Measurements from ENCODE around the gene STAT5B.

STAT5B gene

GRCh38 chr17:42294469-42295398 lies 18.5 kb upstream of the STAT5B start:
- no peaks in the 10 kb centered on the region for H3K9me3 ChIP-seq
- no peaks in the 10 kb centered on the region for H3K27me3 ChIP-seq
- H3K4me3 ChIP-seq (ENCODE audit: low read depth in 1 of 2, low read length in 1 of 2) = no peak overlapping the region
- peaks cover 51% of the 10 kb centered on the region for H3K36me3 ChIP-seq
- H3K27ac ChIP-seq = peak overlapping the region; percentile 36
- no peak for TF ChIP-seq CTCF (IDR thresholded peaks at IDR 0.05)
- peaks cover 27 to 28% of the 10 kb centered on the region in 2 experiments for H3K4me1 ChIP-seq (ENCODE audit: control insufficient read depth in 1 of 2, insufficient read depth in 1 of 2, low read depth in 1 of 2, low read length in 1 of 2)

- TF ChIP-seq CTCF (IDR thresholded peaks at IDR 0.05) = no peak
- Histone ChIP-seq H3K27me3 (no peaks in the 10 kb centered on the region), H3K36me3 (peaks cover 25% of the 10 kb centered on the region), H3K4me1 (ENCODE audit: control insufficient read depth in 1 of 2, insufficient read depth in 1 of 2, low read depth in 1 of 2, low read length in 1 of 2) (peaks cover 55 to 56% of the 10 kb centered on the region in 2 experiments), H3K27ac (peak overlapping the region; percentile 98), H3K4me3 (ENCODE audit: low read depth in 1 of 2, low read length in 1 of 2) (no peak overlapping the region), H3K9me3 (no peaks in the 10 kb centered on the region)
Measured at GRCh38 chr17:42291129-42291528, 14.9 kb upstream of the STAT5B start.

GRCh38 chr17:42290577-42290976 lies 14.4 kb upstream of the STAT5B start:
- Histone ChIP-seq H3K27me3 (no peaks in the 10 kb centered on the region), H3K4me3 (ENCODE audit: low read depth in 1 of 2, low read length in 1 of 2) (peak overlapping the region in 1 of 2 experiments; percentile 81), H3K27ac (peak overlapping the region; percentile 98), H3K4me1 (ENCODE audit: control insufficient read depth in 1 of 2, insufficient read depth in 1 of 2, low read depth in 1 of 2, low read length in 1 of 2) (peaks cover 61 to 62% of the 10 kb centered on the region in 2 experiments), H3K9me3 (no peaks in the 10 kb centered on the region), H3K36me3 (peaks cover 19% of the 10 kb centered on the region)
- no peak for TF ChIP-seq CTCF (IDR thresholded peaks at IDR 0.05)

DNA sequence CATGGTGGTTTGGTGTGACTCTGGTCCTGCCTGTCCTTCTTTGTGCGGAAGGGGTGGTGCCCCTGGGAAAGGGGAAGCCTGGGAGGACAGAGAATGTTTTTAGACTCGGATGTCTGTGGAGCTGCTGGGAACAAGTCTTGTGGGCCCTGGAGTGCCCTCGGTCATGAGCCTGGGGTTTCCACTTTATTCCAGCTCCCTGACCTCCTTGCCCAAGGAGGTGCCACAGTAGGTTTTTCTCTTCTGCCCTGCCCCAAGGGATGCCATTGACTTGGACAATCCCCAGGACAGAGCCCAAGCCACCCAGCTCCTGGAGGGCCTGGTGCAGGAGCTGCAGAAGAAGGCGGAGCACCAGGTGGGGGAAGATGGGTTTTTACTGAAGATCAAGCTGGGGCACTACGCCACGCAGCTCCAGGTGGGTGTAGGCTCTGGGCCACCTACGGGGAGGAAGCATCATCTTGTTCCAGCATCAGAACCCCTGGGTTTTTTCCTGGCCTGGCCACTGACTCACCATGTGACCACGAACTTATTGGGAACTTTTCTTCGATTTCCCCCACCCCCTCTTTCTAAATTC lies 13.5 kb upstream of the STAT5B start:
- H3K36me3 ChIP-seq = peaks cover 13% of the 10 kb centered on the region
- no peaks in the 10 kb centered on the region for H3K27me3 ChIP-seq
- no peaks in the 10 kb centered on the region for H3K9me3 ChIP-seq
- H3K27ac ChIP-seq = peak overlapping the region; percentile 98
- no peak for TF ChIP-seq CTCF (IDR thresholded peaks at IDR 0.05)
- H3K4me1 ChIP-seq (ENCODE audit: control insufficient read depth in 1 of 2, insufficient read depth in 1 of 2, low read depth in 1 of 2, low read length in 1 of 2) = peaks cover 58% of the 10 kb centered on the region in 2 experiments
- peak overlapping the region; percentile 81 to 93 for H3K4me3 ChIP-seq (ENCODE audit: low read depth in 1 of 2, low read length in 1 of 2)

DNA sequence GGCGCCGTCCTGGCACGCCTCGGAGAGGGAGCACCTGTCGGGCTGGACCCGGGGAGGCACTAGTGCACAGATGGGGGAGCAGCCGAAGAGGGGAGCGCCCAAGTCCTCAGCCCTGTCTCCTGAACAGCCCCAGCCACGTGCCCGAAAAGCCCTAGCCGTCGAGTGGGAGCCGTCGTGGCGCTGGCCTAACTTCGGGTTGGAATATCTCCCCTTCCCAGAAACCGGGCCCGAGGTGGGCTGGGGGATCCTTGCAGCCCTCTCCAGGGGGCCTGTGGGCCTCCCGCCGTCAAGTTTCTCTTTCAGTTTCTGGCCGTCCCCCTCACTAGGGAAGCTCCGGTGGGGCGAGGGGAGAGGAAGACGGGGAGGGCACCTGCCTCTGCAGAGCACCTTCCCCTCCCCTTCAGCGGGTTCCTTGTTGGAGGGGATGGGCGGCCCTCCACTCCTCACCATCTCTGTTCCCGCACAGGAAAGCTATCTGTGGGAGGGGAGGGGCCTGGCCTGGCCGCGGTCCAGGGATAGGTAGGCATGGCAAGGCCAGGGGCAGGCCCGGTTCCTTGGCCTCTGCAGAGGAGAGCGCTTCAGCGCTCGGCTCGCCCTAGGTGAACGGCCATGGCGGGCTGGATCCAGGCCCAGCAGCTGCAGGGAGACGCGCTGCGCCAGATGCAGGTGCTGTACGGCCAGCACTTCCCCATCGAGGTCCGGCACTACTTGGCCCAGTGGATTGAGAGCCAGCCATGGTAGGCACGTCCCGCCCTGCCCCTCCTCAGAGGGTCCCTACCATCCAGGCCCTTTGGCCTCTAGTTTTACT lies 12.8 kb upstream of the STAT5B start:
- H3K4me1 ChIP-seq (ENCODE audit: control insufficient read depth in 1 of 2, insufficient read depth in 1 of 2, low read depth in 1 of 2, low read length in 1 of 2) = peaks cover 51% of the 10 kb centered on the region in 2 experiments
- H3K36me3 ChIP-seq = peaks cover 13% of the 10 kb centered on the region
- peak overlapping the region; percentile 98 for H3K27ac ChIP-seq
- no peak for TF ChIP-seq CTCF (IDR thresholded peaks at IDR 0.05)
- peak overlapping the region; percentile 81 to 93 for H3K4me3 ChIP-seq (ENCODE audit: low read depth in 1 of 2, low read length in 1 of 2)
- H3K27me3 ChIP-seq = no peaks in the 10 kb centered on the region
- no peaks in the 10 kb centered on the region for H3K9me3 ChIP-seq
